GM21825 (cell line): ENCODE results near the gene MCIDAS.

Source experiments
- ATAC-seq: cut with Tn5 transposase; IDR thresholded peaks from one replicate; pipeline ENCODE4 v1.9.1; 2021; ENCODE audit warnings: mild to moderate bottlenecking, moderate library complexity; ENCODE audit not compliant: unreplicated experiment

The MCIDAS gene

GRCh38 chr5:55171471-55171870, 55.6 kb downstream of the MCIDAS start:
- ATAC-seq = no peak
